HT-29 (cell line): ENCODE measurements around the gene RGS4. TPM values are rescaled to one million over a fixed set of nuclear protein-coding genes. Genes with fewer than 3 reads are reported as not detected.
"Not testable (repeated sequence)": the region's sequence is repeated elsewhere in the genome, so short reads cannot be mapped to it uniquely, and the experiment has no call there.

ENCODE experiments used
- DNase-seq: peaks from one replicate; pipeline ENCODE4 v3.0.0-alpha.2; 2015; ENCODE audit warnings: low spot score
- total RNA-seq: library from RNA; depleted of rRNA; stranded (reverse); fragments of >200 nt; shearing (Covaris generic); gene quantifications from 2 replicates; pipeline ENCODE4 v1.2.3, GENCODE V29; 2014

Gene RGS4
- total RNA-seq, 1 experiment from 2014 or later, result not detected

DNA sequence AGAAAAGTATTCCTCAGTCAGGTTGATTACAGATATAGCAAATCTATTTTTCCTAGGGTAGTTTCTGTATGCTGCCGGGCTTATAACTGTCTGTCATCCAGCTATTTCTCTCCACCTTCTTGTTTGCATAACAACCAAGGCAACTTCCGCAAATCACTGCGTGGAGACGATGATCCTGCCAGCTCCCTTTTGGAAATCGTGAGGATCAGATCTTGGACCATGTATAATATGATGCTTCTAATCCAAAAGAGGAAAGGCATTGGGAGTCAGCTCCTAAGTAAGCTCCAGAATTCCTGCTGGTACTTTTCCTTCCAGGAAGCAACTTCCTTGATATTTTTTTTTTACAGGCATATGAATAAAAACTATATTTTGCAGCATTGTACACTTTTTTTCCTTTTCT, 445 bp upstream of the RGS4 start:
- no peak for DNase-seq

- DNase-seq, result no peak
Measured at GRCh38 chr1:163069655-163070277, 605 bp downstream of the RGS4 start.

- peak; percentile 76 for DNase-seq
Measured at GRCh38 chr1:163071405-163072255, 2.5 kb downstream of the RGS4 start.

- DNase-seq, result no peak
Measured at GRCh38 chr1:163072658-163073057, 3.5 kb downstream of the RGS4 start.

GRCh38 chr1:163074004-163074403, 4.8 kb downstream of the RGS4 start:
- no peak for DNase-seq

GRCh38 chr1:163074716-163075284, 5.6 kb downstream of the RGS4 start:
- no peak for DNase-seq

DNA sequence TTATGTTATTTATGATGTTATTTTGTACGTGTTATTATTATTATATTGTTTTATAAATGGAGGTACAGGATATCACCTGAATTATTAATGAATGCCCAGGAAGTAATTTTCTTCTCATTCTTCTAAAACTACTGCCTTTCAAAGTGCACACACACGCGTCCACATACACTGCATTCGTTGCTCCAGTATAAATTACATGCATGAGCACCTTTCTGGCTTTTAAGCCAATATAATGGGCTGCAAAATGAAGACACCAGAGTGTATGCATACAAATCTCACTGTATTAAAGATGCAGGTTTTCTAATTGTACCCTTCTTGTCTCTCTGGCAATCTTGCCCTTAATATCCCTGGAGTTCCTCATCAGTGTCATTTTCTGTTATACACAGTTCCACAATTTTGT, 6.9 kb downstream of the RGS4 start:
- DNase-seq, result no peak

- DNase-seq, result no peak
Measured at GRCh38 chr1:163076446-163076845, 7.3 kb downstream of the RGS4 start.

GRCh38 chr1:163076981-163077761, 8.0 kb downstream of the RGS4 start:
- DNase-seq, result no peak

DNA sequence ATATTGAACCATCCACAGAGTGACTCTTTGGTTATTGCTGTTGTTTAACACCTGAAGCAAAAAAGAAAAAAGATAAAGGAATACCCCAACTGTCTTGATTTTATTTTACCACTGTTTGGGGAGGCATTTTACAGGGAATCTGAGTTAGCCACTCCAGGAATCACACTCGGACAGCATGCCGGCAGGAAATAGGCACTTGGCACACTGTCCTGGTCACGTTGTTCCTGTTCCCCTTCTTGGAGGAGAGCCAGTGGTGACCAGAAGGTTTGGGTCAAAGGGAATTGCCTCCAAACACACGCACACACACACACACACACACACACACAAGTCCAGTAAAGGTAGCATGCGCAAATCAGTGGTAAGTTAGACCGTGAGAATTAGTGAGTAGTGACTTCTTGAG, 13.8 kb downstream of the RGS4 start:
- DNase-seq, result no peak

GRCh38 chr1:163083690-163084089, 14.5 kb downstream of the RGS4 start:
- no peak for DNase-seq

DNA sequence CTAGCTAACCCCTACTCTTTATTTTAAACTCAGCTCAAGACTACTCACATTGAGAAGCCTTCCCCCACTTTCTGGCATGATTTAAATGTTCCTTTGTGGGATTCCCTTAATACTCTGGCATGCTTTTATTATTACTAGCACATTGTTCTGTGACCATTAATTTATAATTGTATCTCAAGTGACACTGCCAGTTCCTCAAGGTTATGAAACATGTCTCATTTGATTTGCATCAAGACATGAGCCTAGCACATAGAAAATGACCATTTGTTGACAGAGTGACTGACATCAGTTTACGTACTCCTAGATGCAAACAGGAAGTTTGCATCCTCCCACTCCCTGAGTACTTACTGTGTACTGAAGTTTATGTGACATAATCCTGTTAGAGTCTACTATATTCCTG, 15.2 kb downstream of the RGS4 start:
- no peak for DNase-seq

DNA sequence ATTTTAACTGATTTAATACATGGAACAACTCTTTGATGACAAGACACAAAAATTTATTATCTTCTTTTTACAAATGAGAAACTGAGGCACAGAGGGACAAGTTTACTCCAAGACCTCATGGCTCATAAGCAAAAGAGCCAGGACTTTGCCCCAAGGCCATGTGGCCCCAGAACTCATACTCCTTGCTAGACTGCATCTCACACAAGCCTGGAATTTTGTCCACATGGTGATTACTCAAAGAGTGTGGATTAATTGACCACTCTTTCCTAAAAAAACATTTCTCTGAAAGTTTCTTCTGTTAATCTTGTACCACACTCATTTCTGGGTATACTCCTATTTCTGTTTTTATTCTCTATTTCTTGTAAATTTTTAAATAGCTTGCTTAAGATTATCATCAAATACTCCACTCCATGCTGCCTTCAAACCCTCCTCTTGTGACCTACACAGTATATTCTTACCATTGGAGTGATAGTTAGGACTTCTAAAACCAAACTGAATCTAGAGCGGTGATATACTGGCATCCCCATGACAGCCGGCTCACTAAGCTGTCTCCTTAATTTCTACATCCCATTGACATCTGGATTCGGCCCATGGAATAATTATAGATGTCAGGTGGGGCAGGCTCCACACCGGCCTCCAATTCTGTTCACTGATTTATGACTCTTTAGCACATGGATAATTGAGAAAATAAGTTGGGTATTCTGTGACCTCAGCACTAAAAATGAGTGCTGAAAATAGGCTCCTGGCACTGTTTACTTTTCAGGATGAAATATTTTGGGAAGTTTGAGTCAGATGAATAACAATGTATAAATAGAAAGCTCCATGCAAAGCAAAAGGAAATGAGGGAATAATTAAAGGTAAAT, 16.1 kb downstream of the RGS4 start:
- no peak for DNase-seq

GRCh38 chr1:163085904-163086268, 16.7 kb downstream of the RGS4 start:
- no peak for DNase-seq

DNA sequence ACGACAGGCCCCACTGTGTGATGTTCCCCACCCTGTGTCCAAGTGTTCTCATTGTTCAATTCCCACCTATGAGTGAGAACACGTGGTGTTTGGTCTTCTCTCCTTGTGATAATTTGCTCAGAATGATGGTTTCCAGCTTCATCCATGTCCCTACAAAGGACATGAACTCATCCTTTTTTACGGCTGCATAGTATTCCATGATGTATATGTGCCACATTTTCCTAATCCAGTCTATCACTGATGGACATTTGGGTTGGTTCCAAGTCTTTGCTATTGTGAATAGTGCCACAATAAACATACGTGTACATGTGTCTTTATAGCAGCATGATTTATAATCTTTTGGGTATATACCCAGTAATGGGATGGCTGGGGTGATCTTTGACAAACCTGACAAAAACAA, 20.0 kb downstream of the RGS4 start:
- not testable (repeated sequence) for DNase-seq

GRCh38 chr1:163090321-163090945, 21.3 kb downstream of the RGS4 start:
- no peak for DNase-seq

GRCh38 chr1:163093169-163093568, 24.0 kb downstream of the RGS4 start:
- DNase-seq, result no peak

GRCh38 chr1:163093579-163093978, 24.4 kb downstream of the RGS4 start:
- no peak for DNase-seq

- no peak for DNase-seq
Measured at GRCh38 chr1:163094182-163094581, 25.0 kb downstream of the RGS4 start.

- no peak for DNase-seq
Measured at GRCh38 chr1:163094589-163094988, 25.4 kb downstream of the RGS4 start.

GRCh38 chr1:163095213-163095612, 26.1 kb downstream of the RGS4 start:
- no peak for DNase-seq
